Measurements from ENCODE around the gene PGAP2. TPM values are rescaled to one million over a fixed set of nuclear protein-coding genes. Genes with fewer than 3 reads are reported as not detected.
"Not testable (repeated sequence)": the region's sequence is repeated elsewhere in the genome, so short reads cannot be mapped to it uniquely, and the experiment has no call there.

The PGAP2 gene
- total RNA-seq, 1 donor from 2014 or later = 26.8 TPM

DNA sequence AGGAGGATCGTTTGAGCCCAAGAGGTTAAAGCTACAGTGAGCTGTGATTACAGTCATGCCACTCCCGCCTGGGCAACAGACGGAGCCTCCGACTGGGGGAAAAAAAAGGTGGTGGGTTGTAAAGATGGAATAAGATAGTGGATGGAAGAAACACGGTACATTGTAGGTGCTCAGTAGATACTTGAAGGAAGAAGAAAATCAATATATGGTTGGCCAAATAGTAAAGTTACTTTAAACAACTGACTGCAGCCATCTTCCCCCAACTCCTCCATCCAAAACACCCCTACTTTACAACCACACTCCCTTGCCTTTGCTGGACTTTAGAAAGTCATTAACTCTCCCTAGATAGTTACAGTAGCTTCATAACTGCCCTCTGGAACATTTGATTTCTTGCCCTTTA lies 8.5 kb upstream of the PGAP2 start:
- intact Hi-C loops (cut with DNase I) = no loop called here
- no peak for ATAC-seq (ENCODE audit: poor library complexity)
- DNase-seq = no peak

DNA sequence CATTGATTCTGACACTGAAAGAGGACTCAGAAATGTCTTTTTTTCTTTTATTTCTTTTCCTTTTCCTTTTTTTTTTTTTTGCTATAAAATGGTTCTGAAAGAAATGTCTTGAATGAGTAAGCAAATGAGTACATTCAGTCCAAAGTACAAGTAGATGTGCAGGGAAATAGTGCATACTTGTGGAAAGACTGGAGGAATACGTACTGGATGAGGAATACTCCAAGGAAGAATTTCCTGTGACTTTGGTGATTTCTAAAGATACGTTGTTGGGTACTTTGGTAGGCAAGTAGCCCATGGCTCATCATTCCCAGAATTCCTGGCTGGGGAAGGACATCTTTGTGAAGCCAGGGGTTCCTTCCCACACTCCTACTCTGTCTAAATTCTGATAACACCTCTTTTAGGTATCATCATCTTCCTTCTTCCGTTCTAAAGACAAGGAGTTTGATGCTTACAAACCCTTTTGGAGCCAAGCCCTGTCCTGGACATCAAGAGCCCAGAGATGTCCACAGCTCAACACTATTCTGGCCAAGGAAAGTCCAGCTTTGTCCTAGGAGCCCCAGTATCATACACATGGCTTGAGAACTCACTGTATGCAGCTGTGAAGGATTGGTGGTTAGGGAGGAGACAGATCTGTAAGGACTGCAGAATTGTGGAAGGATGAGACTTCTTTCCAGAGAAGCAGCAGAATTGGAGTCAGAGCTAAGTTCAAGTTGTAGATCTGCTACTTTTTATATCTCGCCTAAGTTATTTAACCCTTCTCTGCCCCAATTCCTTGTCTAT lies 6.2 kb upstream of the PGAP2 start:
- ATAC-seq (ENCODE audit: poor library complexity) = no peak
- no peak for DNase-seq
- intact Hi-C loops (cut with DNase I) = no loop called here

DNA sequence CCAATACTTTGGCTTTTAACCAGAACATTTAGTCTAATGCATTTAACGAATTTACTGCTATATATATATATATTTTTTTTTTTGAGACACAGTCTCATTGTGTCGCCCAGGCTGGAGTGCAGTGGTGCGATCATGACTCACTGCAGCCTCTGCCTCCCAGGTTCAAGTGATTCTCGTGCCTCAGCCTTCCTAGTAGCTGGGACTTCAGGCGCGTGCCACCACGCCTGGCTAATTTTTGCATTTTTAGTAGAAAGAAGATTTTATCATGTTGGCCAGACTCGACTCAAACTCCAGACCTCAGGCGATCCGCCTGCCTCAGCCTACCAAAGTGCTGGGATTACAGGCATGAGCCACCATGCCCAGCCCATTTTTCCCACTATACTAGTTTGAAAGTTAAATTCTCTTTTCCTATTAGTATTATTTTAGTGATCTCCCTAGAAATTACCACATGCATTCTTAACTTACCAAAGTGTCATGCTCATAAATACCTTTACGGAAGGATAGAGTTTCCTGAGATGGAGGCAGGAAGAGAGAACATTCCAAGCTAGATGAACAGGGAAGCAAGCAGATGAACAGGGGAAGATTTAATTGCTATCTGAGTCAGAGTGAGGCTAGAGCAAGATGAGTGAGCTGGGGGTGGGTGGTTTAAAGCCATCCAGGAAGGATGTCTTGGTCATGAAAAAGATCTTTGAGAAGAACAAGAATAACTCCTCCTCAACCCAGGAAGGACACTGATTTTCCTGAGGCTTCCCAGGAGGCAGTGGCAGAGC lies 4.4 kb upstream of the PGAP2 start:
- DNase-seq (no peak), ATAC-seq (ENCODE audit: poor library complexity) (no peak)
- intact Hi-C loops (cut with DNase I) = no loop called here

DNA sequence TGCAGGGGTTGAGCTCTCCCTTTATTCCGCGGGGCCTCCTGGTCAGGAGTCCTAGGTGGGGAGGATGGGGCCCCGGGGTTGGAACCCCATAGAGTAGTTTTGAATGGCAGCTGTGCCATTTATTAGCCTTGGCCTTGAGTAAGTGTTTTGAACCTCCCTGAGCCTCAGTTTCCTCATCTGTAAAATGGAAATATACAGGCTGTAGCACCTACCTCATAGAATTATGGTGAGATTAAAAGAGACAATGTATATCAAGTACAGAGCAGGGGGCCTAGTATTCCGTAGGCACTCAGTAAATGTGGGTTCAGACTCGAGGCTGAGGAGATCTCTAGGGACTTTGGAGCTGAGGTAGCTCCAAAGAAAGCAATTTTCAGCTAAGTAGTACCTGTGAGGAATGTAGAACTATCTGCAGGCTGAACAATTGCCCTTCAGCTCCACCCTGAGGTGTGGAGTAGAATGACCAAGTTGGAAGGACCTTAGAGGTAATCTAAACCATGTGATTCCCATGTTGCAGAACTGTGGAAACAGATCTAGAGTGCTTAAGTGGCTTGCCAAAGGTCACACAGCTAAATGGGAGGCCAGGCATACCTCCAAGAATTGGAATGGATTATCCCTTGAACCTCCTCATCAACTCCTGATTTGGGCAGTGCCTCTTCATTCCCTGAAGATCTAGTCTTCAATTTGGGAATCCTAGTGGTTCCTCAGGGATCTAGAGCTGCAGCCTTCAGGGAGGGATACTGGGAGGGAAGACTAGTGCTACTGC lies 682 bp downstream of the PGAP2 start:
- intact Hi-C loops (cut with DNase I) = no loop called here
- ATAC-seq (ENCODE audit: poor library complexity) (peak; percentile 66), DNase-seq (no peak)

DNA sequence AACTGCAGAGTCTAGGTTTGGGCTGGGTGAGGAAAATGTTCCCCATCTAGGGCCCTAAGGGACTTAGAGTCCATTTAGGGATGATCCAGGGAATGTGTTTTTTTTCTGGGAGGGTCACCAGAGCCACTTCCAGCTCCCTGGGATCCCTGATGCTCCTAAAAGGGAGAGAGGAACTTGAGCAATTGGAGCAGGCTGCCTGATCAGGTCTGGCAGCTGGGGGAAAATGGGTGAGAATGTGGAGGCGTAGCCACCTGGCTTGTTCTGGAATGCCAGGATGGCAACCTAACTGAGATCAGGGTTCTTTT lies 1.2 kb downstream of the PGAP2 start:
- intact Hi-C loops (cut with DNase I) = no loop called here
- ATAC-seq (ENCODE audit: poor library complexity) (no peak), DNase-seq (no peak)

DNA sequence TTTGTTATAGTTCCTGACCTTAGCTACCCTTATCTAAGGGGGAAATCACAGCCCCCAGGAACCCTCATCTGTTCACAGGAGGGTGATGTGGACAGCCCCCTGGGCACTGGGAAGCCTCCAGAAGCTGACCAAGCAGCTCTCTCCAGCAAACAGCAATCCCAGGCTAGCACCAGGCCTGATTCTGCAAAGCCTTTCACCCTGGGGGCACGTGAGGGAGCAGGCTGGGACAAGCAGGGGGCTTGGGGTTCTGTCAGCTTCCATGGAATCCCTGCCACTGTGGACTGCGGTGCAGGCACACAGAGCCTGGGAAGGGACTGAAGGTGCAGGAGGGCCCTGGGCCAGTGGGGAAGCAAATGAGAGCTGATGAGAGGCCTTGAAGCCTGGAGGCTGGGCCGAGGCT lies 2.1 kb downstream of the PGAP2 start:
- no peak for ATAC-seq (ENCODE audit: poor library complexity)
- intact Hi-C loops (cut with DNase I) = no loop called here
- no peak for DNase-seq

DNA sequence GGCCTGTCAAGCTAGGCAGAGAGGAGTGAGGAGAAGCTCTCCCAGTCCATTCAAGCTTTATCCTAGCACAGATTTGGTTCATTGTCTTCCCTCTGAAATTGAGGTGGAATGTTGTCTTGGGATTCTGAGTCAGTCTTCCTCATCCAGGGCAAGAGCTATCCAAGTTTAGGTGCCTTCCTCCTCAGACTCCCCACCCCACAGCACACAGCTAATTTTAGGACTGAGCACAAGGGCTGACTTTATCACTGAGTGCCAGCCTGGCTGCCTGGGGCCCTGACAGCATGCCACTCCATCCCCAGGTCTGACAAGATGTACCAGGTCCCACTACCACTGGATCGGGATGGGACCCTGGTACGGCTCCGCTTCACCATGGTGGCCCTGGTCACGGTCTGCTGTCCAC lies 2.6 kb downstream of the PGAP2 start:
- intact Hi-C loops (cut with DNase I) = no loop called here
- no peak for DNase-seq
- peak; percentile 66 for ATAC-seq (ENCODE audit: poor library complexity)

DNA sequence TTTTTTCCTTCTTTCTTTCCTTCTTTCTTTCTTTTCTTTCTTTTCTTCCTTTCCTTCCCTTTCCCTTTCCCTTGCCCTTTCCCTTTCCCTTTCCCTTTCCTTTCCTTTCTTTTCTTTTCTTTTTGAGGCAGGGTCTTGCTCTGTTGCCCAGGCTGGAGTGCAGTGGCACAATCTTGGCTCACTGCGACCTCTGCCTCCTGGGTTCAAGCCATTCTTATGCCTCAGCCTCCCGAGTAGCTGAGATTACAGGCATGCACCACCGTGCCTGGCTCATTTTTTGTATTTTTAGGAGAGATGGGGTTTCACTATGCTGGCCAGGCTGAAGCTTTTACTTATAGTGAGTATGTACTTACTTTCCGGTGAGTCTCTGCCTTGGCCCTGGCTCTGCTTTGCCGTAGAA lies 6.5 kb downstream of the PGAP2 start:
- DNase-seq; ATAC-seq (ENCODE audit: poor library complexity); intact Hi-C loops (cut with DNase I): not testable (repeated sequence)

DNA sequence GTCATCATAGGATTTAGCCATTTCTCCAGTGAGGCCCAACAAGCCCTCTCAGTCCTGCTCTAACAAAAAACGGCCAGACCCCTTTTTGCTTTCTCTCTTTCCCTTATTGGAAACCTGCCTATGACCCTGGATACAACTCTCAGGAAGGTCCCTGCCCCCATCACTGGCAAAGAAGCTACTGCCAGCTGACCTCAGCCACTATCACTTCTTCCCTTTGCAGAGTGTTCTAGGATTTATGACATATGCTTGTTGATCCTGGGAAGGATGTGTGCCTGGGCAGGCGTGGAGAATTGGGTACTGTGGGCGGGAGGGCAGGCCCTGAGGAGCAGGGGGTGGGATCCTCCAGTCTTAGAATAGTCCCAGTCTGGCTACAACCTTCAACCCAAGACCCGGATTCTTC lies 7.5 kb downstream of the PGAP2 start:
- intact Hi-C loops (cut with DNase I) = no loop called here
- peak; percentile 65 for ATAC-seq (ENCODE audit: poor library complexity)
- DNase-seq = no peak

DNA sequence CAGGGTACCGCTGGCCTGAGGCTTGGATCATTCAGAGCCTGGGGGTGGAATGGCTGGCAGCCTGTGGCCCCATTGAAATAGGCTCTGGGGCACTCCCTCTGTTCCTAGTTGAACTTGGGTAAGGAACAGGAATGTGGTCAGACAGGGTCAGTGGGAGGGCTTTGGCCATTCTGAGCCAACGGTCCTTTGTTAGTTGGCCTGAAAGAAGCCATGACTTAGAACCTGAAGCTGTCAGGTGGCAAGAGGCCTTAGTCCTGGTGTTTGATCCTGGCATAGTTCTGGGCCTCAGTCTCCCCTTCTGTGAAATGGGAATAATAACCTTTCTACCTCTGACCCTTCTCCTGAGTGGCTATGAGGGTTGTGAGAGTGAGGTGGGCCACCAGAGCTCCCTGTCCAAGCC lies 8.3 kb downstream of the PGAP2 start:
- intact Hi-C loops (cut with DNase I) = no loop called here
- ATAC-seq (ENCODE audit: poor library complexity) = no peak
- no peak for DNase-seq

DNA sequence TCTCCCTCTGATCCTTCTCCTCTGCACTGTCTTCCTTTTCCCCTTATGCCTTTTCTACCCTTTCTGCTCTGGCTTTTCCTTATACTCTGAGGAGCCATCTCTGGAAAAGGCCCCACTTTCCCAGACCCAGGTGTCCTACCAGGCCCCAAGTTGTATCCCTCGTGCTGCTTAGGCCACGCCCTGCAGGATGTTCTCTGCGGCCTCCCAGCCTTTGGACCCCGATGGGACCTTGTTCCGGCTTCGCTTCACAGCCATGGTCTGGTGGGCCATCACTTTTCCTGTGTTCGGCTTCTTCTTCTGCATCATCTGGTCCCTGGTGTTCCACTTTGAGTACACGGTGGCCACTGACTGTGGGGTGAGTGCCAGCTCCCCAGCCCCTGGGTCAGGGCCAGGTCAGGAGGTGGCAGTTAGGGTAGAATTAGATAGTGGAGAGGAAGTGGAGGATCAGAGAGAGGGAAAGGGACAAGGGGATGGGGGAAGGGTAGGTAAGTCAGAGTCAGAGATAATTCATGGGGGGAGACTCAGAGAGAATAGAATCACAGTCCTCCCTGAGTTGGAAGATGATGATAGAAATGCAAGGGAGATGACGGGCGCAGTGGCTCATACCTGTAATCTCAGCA lies 8.9 kb downstream of the PGAP2 start:
- ATAC-seq (ENCODE audit: poor library complexity) (peak; percentile 24), DNase-seq (no peak)
- intact Hi-C loops (cut with DNase I) = no loop called here

DNA sequence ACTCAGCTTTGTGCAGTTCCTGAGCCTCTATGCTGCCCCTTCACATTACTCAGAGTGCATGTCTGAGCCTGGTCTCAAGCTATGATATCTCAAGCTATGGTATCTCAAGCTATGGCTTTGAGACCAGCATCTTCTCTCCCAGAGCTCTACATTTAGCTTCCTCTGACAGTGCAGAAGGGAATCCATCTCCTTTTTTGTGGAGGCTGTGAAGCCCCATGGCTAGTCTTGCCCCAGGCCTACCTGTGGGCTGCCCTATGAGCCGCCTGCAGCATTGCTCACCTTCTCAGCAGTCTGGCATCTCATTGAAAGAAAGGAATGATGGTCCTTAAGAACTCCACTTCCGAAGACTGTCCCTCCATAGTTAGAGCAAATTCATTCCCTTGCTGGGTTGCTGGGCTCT lies 12.6 kb downstream of the PGAP2 start:
- no peak for ATAC-seq (ENCODE audit: poor library complexity)
- intact Hi-C loops (cut with DNase I) = no loop called here
- DNase-seq = no peak

DNA sequence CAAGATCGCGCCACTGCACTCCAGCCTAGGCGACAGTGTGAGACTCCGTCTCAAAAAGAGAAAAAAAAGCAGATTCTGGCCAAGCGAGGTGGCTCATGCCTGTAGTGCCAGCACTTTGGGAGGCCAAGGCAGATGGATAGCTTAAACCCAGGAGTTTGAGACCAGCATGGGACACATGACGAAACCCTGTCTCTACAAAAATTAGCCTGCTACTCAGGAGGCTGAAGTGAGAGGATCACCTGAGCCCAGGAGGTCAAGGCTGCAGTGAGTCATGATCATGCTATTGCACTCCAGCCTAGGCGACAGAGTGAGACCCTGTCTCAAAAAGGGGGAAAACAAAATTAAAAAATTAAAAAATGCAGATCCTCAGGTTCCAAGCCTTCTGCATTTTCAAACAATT lies 14.0 kb downstream of the PGAP2 start:
- ATAC-seq (ENCODE audit: poor library complexity) = no peak
- no peak for DNase-seq
- intact Hi-C loops (cut with DNase I) = no loop called here

DNA sequence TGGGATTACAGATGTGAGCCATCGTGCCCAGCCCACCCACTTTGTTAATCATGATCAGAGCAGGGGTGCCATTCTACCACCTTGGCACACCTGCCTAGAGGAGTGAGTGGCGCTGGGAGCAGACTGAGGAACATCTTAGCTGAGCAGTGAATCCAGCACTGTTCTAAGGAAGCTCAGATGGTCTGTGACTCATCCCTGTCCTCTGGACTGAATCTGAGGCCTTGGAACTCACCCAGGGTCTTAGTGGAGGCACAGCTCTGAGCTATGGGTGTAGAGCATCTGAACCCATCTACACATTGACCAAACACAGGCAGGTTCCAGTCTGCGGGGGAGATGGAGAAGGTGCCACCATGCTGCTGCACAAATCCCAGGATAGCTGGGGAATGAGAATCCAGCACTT lies 14.9 kb downstream of the PGAP2 start:
- no peak for ATAC-seq (ENCODE audit: poor library complexity)
- DNase-seq = no peak
- intact Hi-C loops (cut with DNase I) = no loop called here

DNA sequence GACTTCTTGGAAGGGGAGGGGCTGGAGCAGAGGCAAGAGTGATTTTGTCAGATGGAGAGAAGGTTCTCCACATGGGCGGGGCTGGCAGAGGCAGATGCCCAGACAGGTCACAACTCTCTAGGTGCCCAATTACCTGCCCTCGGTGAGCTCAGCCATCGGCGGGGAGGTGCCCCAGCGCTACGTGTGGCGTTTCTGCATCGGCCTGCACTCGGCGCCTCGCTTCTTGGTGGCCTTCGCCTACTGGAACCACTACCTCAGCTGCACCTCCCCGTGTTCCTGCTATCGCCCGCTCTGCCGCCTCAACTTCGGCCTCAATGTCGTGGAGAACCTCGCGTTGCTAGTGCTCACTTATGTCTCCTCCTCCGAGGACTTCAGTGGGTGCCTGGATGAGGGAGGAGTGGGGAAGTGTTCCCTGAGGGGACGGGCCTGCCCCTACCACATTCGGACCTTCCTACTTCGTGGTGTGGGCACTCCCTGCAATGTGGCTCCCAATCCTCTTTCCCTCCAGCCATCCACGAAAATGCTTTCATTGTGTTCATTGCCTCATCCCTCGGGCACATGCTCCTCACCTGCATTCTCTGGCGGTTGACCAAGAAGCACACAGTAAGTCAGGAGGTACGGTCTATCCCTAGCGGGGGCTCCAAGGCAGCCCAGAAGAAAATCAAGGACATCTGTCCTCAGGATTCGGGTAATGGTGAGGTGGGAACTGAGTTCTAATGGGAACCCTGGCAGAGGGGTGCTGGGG lies 15.6 kb downstream of the PGAP2 start:
- intact Hi-C loops (cut with DNase I) = no loop called here
- ATAC-seq (ENCODE audit: poor library complexity) = no peak

DNA sequence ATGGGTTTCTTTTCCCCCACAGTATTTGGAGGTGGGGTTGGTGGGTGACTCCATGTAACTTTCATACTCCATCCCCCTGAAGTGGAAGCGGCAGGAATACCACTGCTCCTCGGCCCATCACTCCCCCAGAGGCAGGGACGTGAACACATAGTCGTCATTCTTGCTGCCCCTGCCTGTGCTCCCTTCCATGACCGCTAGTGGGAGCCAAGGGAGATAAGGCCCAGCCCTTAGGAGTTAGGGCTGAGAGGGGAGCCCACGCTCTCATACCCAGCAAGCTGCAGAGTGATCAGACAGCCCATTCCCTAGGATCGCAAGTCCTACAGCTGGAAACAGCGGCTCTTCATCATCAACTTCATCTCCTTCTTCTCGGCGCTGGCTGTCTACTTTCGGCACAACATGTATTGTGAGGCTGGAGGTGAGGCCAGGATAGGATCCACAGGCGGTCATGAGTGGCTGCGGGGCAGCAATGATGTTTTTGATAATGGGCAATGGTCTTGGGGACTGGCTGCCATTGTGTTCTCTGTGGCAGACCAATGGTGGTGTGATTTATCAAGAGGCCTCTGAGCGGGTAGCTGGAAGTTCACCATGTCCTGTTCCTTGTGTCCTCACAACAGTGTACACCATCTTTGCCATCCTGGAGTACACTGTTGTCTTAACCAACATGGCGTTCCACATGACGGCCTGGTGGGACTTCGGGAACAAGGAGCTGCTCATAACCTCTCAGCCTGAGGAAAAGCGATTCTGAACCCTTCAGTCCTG lies 16.5 kb downstream of the PGAP2 start:
- peak; percentile 63 for ATAC-seq (ENCODE audit: poor library complexity)
- intact Hi-C loops (cut with DNase I) = no loop called here
- peak; percentile 74 for DNase-seq

More for the DNA sequence above, 15.6 kb downstream of the PGAP2 start:
- DNase-seq = no peak

DNA sequence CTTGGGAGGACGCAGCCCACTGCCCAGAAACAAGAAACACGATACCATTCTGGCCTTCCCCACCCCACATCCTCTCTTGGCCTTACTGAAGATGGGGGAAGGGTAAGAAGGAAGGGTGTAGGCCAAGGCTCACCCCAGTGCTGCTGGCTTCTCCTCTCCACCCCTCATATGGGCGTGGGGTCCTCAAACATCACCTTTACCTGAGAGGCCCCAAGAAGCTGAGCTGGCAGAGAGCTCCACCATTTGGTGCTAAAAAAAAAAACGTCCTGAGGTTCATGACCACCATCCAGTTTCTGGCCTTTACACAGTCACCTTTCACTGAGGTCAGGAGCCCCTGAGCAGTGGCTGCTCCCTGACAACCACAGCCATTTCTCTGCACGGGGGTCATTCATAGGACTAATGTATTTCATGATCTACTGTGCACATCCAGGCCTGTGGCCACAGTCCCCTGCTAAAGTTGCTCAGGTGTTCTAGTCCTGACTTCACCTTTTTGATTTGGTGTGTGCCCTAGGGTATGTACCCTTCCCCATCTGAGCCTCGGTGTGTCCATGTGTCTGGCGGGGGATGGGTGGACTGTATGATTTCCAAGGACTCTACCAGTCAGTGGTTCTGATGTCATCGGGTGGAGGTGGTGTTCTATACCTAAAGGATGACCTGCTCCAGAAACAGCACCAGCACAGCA lies 17.3 kb downstream of the PGAP2 start:
- ATAC-seq (ENCODE audit: poor library complexity) (no peak), DNase-seq (no peak)
- intact Hi-C loops (cut with DNase I) = no loop called here

DNA sequence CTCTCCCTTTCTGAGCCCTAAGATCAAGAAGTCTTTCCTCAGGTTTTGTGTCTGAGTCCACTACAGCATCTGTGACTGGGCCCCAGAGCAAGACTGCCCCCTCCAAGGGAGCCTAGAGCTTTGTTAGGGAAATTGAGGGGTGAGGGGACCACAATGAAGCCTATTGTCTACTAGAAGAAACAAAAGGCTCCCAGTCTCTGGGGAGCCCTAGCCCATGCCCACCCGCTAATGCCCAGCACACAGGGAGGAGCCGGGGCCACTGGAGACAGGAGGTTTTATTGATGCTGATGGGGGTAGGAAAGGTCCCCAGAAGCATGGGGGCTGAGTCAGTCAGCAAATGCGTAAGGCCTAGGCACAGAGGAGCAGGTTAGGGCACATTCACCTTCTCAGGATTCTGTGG lies 18.4 kb downstream of the PGAP2 start:
- no peak for ATAC-seq (ENCODE audit: poor library complexity)
- DNase-seq = no peak
- intact Hi-C loops (cut with DNase I) = no loop called here

All from Right ventricle myocardium superior (tissue), 1 donor.